Activated CD4-positive, alpha-beta T cell treated with anti-CD3 and anti-CD28 coated beads for 48 hours (primary cell): ENCODE measurements around the gene MOB3C.

Experiments used
- DNase-seq: peaks from one replicate; pipeline ENCODE4 v3.0.0-alpha.2; 2020

MOB3C gene

DNA sequence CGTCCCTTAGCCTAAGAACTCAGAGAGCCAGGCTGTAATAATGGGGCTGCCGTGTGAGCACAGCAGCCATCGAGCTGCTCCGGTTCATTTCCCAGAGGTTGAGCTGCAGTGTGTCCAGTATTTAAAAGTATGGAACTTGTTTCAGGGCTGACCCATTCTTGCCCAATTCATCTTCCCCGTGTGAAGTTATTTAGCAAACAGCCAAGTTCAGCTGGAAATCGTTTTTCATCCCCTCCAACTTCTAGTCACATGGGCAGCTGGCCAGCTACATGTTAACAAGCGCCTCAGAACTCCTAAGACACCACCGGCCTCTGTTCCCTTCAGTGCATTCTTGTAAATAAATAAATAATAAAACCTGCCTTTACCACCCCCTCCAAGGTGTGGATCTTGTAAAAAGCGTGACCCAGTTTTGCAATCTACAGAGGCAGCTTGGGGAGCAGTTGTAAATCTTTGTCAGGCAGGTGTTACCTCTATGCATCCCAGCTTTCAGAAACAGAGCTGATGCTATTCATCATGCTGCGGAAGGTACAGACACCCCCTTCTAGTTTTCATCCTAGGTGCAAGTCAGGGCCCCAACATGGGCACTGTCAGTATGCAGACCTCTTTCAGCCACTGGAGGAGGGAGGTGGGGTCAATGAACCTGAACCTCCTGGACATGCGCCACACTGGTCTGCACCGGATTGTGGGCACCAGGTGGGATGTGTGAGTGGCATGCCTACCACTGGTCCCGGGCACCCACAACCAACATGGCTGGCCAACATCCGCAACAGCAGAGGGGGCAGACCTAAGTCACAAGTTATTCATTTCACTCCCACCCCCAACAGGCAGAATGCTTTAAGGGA, 46.5 kb downstream of the MOB3C start:
- DNase-seq: no peak

GRCh38 chr1:46569116-46569515, 47.5 kb downstream of the MOB3C start:
- no peak for DNase-seq

DNA sequence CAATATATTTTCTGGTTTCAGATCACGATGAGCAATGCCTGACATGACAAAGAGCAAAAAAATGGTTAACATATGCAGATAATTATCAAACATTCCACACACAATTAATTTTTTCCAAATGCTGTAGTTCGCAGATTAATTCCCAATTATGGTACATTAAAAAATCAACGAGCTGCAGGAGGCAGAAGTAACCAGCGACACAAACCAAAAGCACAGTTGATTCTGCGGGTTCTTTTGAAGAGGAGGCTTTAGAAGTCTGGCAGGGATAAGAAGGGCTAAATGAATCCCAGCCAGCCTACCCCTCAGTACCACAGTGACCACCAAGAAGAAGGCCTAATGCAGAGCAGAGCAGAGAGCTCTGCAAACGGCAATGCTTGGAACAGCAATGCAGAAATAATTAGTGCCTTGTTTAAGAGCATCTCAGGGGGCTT, 48.1 kb downstream of the MOB3C start:
- DNase-seq: no peak

- no peak for DNase-seq
Measured at GRCh38 chr1:46563341-46563740, 53.3 kb downstream of the MOB3C start.

- no peak for DNase-seq
Measured at GRCh38 chr1:46562498-46562897, 54.1 kb downstream of the MOB3C start.

DNA sequence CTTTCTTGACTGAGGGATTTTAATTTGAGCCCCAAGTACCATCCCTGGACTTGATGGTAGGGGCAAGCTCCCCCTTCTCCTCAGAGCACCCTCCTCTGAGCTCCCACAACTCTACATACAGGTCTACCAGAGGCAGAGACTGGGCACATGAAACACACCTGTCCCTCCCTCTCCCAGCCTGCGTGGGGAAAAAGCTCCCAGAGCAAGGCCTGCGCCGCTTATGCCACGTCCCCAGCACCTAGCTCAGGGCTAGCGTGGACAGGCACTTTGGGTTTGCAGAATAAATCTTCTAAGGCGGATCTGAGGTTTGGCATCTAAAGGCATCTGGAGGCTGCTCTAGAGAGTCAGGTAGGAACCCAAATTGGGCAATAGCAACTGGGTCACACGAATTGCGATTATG, 57.6 kb downstream of the MOB3C start:
- no peak for DNase-seq

GRCh38 chr1:46558141-46558963, 58.3 kb downstream of the MOB3C start:
- no peak for DNase-seq
